Right cardiac atrium (tissue), 5 donors: ENCODE data around the gene GRM1. TPM values are rescaled to one million over a fixed set of nuclear protein-coding genes. Genes with fewer than 3 reads are reported as not detected.

Source experiments
- ATAC-seq, 2 donors: fragments of 200-7000 bp; cut with Tn5 transposase; one replicate each; pipeline versions ENCODE4 v1.8.0 to v1.9.1; 2020; ENCODE audit warnings: moderate library complexity in 2 of 2, mild to moderate bottlenecking in 1 of 2
- DNase-seq, 3 donors: peaks; one replicate each; pipeline ENCODE4 v3.0.0-alpha.2; 2020
- H3K27ac ChIP-seq: one replicate; pipeline ENCODE4 v1.5.1; 2013; ENCODE audit warnings: mild to moderate bottlenecking, low read length, control low read depth, moderate library complexity
- H3K27me3 ChIP-seq: one replicate; pipeline ENCODE4 v1.6.1; 2013; ENCODE audit not compliant: control insufficient read depth, insufficient read depth
- H3K4me1 ChIP-seq: one replicate; pipeline ENCODE4 v1.6.1; 2013; ENCODE audit warnings: low read length; ENCODE audit not compliant: control insufficient read depth, insufficient read depth
- H3K4me3 ChIP-seq: one replicate; pipeline ENCODE4 v1.5.1; 2013; ENCODE audit warnings: low read length, control low read depth
- H3K9me3 ChIP-seq: one replicate; pipeline ENCODE4 v1.6.1; 2013; ENCODE audit warnings: low read length; ENCODE audit not compliant: control insufficient read depth
- WGBS: extraction: QIAGEN DNeasy Blood & Tissue Kit; methylation state at CpG from one replicate; pipeline ENCODE4 v1.1.7; 2013; 5-methylcytosine and 5-hydroxymethylcytosine counted together
- intact Hi-C, 4 donors: fragments of 100-400 bp; cut with DNase I; formaldehyde crosslinking; loops; one replicate each; pipeline versions ENCODE4 v1.11.0 to v1.14.0; 2022 to 2023
- polyA plus RNA-seq: library from polyadenylated mRNA; stranded (reverse); fragments of 200-250 nt; gene quantifications from one replicate; pipeline ENCODE4 v1.2.3, GENCODE V29; 2013
- total RNA-seq, 4 donors: library from RNA; stranded (reverse); fragmentation: NEBNext Ultra II Directional; extraction: Animal tissue kit (Norgen Biotek cat#: 25700); gene quantifications; one replicate each; pipeline ENCODE4 v1.2.1, GENCODE V29; 2021
- donor health status: healthy with polysubstance abuse.
- donor health status: DM: no; HTN: yes; CAD: no.
- donor health status: DM: no; HTN: no; CAD: no.
- donor health status: DM: no; HTN: yes; CAD: no; lungs with severe emphysema.
- donor health status: DM: yes; HTN: yes; CAD: no.

The GRM1 gene
- total and polyA plus RNA-seq, 5 donors = 0.02 to 0.89 (median 0.29) TPM

DNA sequence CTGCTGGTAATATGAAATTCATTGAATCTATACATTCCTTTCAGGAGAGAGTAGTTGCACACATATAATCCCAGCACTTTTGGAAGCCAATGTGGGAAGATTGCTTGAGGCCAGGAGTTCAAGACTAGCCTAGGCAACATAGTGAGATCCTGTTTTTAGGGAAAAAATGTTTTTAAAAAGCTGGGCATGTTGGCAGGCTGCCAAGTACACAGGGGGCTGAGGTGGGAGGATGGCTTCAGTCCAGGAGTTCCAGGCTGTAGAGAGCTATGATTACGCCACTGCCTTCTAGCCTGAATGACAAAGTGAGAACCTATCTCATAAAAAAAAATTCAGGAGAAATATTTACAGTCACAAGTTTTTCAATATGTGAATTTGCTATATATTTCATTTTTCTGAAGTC is 71.9 kb downstream of the GRM1 start:
- no peaks in the 10 kb centered on the region for H3K27me3 ChIP-seq
- H3K9me3 ChIP-seq = no peaks in the 10 kb centered on the region
- H3K4me1 ChIP-seq = no peaks in the 10 kb centered on the region
- 77% methylated on average over 1 of the region's 1 CpG for WGBS
- H3K27ac ChIP-seq = no peak overlapping the region
- no peak for ATAC-seq
- H3K4me3 ChIP-seq = no peak overlapping the region
- no peak for DNase-seq
- intact Hi-C loops = no loop called here

DNA sequence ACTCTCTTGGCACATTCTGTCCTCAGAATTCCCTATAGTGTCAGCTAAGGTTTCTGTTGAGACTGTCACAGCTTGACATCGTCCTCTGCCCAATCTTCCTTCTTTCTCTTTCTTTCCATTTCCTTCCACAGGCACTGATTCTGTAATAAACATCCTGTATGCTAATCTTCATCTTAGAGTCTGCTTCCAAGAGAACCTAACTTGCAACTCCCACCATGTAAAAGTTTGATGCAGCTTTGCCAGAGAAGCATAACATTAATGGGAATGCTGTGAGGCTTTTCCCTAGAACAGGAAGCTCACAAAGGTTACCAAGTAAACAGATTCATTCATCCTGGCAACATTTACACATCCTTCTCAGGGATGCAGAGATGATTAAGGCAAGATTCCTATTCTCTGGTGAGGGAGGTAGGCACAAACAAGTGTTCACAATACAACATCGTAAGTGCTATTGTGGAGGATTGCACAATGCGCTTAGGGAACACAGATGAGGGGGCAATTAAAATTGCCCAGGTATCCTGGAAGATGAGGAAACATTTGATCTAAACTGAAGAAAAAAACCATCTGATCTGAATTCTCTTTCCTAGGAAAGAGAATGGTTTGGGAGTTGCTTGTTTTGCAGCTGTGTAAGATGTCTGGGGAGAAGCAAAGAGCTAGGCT is 74.7 kb downstream of the GRM1 start:
- no peaks in the 10 kb centered on the region for H3K4me1 ChIP-seq
- no peak overlapping the region for H3K27ac ChIP-seq
- H3K27me3 ChIP-seq = no peaks in the 10 kb centered on the region
- ATAC-seq = no peak
- no peaks in the 10 kb centered on the region for H3K9me3 ChIP-seq
- intact Hi-C loops = no loop called here
- DNase-seq = no peak
- WGBS = 71% methylated on average over 3 of the region's 3 CpGs
- no peak overlapping the region for H3K4me3 ChIP-seq

DNA sequence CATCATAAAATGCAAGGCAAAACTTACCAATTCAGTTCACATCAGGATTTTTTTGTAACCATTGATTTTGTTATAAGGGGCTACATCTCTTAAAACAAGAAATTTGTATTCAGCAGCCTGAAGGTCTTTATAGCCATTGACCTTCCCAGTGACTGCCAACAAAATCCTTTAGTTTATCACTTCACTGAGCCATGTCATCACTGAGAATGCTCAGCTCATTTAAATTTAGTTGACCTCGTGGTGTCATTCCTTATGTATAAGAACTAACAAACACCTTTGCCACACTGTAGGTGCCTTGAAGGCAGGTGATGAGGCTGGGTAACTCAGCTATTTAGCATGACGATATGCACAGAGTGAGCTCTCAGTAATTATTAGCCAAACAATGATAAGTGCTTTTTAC is 77.7 kb downstream of the GRM1 start:
- no peak overlapping the region for H3K27ac ChIP-seq
- H3K27me3 ChIP-seq = no peaks in the 10 kb centered on the region
- no peaks in the 10 kb centered on the region for H3K4me1 ChIP-seq
- no peak overlapping the region for H3K4me3 ChIP-seq
- DNase-seq (no peak), ATAC-seq (no peak)
- WGBS = 58% methylated on average over 2 of the region's 2 CpGs
- no peaks in the 10 kb centered on the region for H3K9me3 ChIP-seq
- intact Hi-C loops = no loop called here

GRCh38 chr6:146110990-146111389 is 82.1 kb downstream of the GRM1 start:
- ATAC-seq (no peak), DNase-seq (no peak)
- H3K27me3 ChIP-seq = no peaks in the 10 kb centered on the region
- no peaks in the 10 kb centered on the region for H3K4me1 ChIP-seq
- no peaks in the 10 kb centered on the region for H3K9me3 ChIP-seq
- H3K27ac ChIP-seq = no peak overlapping the region
- WGBS = 51% methylated on average over 1 of the region's 1 CpG
- H3K4me3 ChIP-seq = no peak overlapping the region
- intact Hi-C loops = no loop called here

GRCh38 chr6:146111881-146112450 is 83.1 kb downstream of the GRM1 start:
- DNase-seq (no peak), ATAC-seq (no peak)
- no peaks in the 10 kb centered on the region for H3K27me3 ChIP-seq
- intact Hi-C loops = no loop called here
- no peaks in the 10 kb centered on the region for H3K9me3 ChIP-seq
- no peak overlapping the region for H3K4me3 ChIP-seq
- H3K4me1 ChIP-seq = no peaks in the 10 kb centered on the region
- H3K27ac ChIP-seq = no peak overlapping the region

- no peaks in the 10 kb centered on the region for H3K9me3 ChIP-seq
- H3K27me3 ChIP-seq = no peaks in the 10 kb centered on the region
- H3K27ac ChIP-seq = no peak overlapping the region
- ATAC-seq (no peak), DNase-seq (no peak)
- no peak overlapping the region for H3K4me3 ChIP-seq
- intact Hi-C loops = no loop called here
- WGBS = 34% methylated on average over 5 of the region's 5 CpGs
- no peaks in the 10 kb centered on the region for H3K4me1 ChIP-seq
Measured at GRCh38 chr6:146113084-146113623, 84.3 kb downstream of the GRM1 start.

GRCh38 chr6:146123616-146124015 is 94.8 kb downstream of the GRM1 start:
- WGBS = 66% methylated on average over 4 of the region's 4 CpGs
- Histone ChIP-seq H3K9me3 (no peaks in the 10 kb centered on the region), H3K4me1 (no peaks in the 10 kb centered on the region)

DNA sequence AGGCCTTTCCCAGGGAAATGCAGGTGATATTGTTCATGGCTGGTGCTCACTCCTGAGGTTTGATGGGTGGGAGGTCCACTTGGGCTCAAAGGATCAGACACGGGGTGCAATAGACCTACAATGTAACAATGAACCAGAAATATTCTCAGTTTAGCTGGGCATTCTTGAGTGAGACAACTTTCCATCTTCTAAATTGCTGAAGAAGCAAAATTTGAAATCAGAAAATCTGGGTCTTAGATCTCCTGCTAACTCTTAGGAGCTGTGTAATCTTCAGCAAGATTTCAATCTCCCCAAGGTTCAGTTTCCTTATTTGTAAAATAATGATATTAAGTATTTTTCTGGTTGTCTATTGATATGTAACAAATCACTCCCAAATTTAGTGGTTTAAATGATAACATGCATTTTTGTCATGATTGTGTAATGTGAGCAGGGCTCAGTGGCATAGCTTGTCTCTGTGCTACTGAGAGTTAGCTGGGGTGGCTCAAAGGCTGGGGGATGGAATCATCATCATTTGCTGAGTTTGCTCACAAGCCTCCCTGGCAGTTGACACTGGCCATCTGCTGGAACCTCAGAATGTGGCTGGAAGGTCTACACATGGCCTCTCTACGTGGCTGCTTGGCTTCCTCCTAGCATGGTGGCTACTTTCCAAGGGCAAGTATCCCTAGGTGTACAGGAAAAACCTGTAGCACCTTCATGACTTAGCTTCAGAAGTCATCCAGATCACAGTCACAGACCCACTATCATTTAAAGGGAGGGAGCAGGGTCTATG is 98.8 kb downstream of the GRM1 start:
- no peak overlapping the region for H3K27ac ChIP-seq
- 65% methylated on average over 2 of the region's 2 CpGs for WGBS
- H3K27me3 ChIP-seq = no peaks in the 10 kb centered on the region
- H3K9me3 ChIP-seq = no peaks in the 10 kb centered on the region
- intact Hi-C loops = no loop called here
- ATAC-seq = no peak
- DNase-seq = no peak
- H3K4me3 ChIP-seq = no peak overlapping the region
- no peaks in the 10 kb centered on the region for H3K4me1 ChIP-seq

More at GRCh38 chr6:146123616-146124015, 94.8 kb downstream of the GRM1 start:
- H3K4me3 ChIP-seq = no peak overlapping the region
- no peak for ATAC-seq
- no peaks in the 10 kb centered on the region for H3K27me3 ChIP-seq
- no peak overlapping the region for H3K27ac ChIP-seq
- no peak for DNase-seq
- intact Hi-C loops = no loop called here

DNA sequence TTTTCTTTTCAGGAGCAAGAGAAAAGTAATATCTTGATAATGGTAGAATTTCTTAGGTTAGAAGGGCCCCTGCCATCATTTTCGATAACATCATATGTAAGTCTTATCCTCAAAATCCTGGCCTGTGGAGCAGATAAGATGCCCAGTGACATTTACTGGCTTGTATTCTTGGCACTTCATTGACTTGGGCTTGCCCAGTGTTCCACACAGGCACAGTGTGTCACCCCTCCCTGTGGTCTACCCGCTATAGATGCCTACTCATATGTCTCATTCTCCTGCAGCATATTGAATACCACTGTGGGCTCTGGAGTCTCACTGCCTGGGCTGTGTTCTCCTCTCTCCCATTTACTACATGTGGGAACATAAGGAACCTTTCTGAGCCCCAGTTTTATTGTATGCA is 105.0 kb downstream of the GRM1 start:
- no peaks in the 10 kb centered on the region for H3K4me1 ChIP-seq
- no peak overlapping the region for H3K4me3 ChIP-seq
- ATAC-seq = no peak
- no peak overlapping the region for H3K27ac ChIP-seq
- DNase-seq = no peak
- intact Hi-C loops = no loop called here
- no peaks in the 10 kb centered on the region for H3K27me3 ChIP-seq
- 83% methylated on average over 2 of the region's 2 CpGs for WGBS
- H3K9me3 ChIP-seq = no peaks in the 10 kb centered on the region

GRCh38 chr6:146135167-146135566 is 106.3 kb downstream of the GRM1 start:
- no peaks in the 10 kb centered on the region for H3K4me1 ChIP-seq
- no peaks in the 10 kb centered on the region for H3K27me3 ChIP-seq
- no peak overlapping the region for H3K4me3 ChIP-seq
- no peak overlapping the region for H3K27ac ChIP-seq
- DNase-seq (no peak), ATAC-seq (no peak)
- intact Hi-C loops = no loop called here
- 60% methylated on average over 2 of the region's 2 CpGs for WGBS
- no peaks in the 10 kb centered on the region for H3K9me3 ChIP-seq

DNA sequence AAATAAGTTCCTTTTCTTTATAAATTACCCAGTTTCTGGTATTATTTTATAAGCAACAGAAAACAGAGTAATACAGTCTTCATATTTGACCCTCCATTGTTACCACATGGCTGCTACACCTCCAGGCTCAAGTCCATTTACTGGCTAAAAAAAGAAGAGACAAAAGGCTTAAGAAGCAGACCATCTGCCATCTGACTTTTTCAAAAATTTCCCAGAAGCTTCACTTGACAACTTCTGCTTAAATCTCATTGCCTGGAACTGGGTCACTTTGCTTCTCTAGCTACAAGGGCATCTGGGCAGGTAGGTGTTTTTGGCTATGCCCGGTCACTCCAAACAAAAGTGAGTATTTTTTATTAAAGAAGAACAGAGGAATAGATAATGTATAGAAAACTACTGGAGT is 118.0 kb downstream of the GRM1 start:
- Histone ChIP-seq H3K9me3 (no peaks in the 10 kb centered on the region), H3K27ac (no peak overlapping the region), H3K4me3 (no peak overlapping the region), H3K27me3 (no peaks in the 10 kb centered on the region), H3K4me1 (no peaks in the 10 kb centered on the region)
- DNase-seq (no peak), ATAC-seq (no peak)
- intact Hi-C loops = no loop called here
- WGBS = 90% methylated on average over 1 of the region's 1 CpG
